ENCODE measurements around the gene PSMA7. TPM values are rescaled to one million over a fixed set of nuclear protein-coding genes. Genes with fewer than 3 reads are reported as not detected.

Gene PSMA7
- total RNA-seq (2014; rRNA removed; shearing (Covaris generic)), result 755 and 774 TPM in 2 replicates

DNA sequence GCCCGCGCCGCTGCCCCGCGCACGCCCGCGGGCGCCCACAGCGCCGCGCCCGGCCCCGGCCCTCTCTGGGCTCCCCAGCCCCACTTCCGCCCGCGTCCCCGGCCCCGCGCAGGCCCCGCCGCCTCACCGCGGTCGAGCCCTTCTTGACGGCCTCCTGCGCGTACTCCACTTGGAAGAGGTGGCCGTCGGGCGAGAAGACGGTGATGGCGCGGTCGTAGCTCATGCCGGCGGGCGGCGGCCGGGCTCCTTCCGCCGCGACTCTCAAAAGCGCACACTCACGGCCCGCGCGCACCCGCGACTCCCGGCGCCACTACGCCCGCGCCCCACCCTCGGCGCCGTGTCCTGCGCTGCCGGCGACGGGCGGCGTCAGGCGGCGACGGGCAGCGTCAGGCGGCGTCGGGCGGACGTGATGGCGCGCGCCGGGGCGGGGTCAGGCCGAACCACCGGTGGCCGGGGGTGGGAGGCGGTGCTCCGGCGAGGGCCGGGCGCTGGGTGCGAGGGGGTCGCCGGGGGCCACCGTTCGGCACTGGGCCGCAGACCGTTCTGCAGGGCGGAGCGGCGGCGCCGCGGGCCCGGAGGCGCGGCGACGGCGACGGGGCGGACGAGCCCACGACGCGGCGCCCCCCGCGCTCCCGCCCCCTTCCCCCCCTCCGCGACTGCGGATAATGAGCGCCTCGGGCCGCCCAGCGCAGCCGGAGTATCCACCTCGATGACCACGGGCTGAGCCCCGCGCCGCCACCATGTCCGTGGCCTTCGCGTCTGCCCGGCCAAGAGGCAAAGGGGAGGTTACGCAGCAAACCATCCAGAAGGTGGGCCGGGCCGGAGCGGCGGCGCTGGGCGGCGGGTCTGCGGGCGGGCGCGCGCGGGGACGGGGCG, at the start of gene PSMA7, which contains the start of gene SS18L1:
Gene PSMA7, minus strand, starts transcription at position 314 of the 876 bp plus-strand sequence. Its CDS starts 91 bp downstream, at position 223.
Gene SS18L1, plus strand, starts transcription at position 689 of the 876 bp plus-strand sequence. Its CDS starts 52 bp downstream, at position 741.
- Histone ChIP-seq H3K4me1 (peaks cover 13% of the 10 kb centered on the region), H3K27ac (peak within 1 kb of the TSS; percentile 70)
- peak; percentile 93 to 97 for DNase-seq

GRCh38 chr20:62192635-62193034, 49.4 kb upstream of the PSMA7 start:
- H3K4me3 ChIP-seq, result no peak overlapping the region
- H3K4me1 ChIP-seq, result peaks cover 3% of the 10 kb centered on the region; the same call in 1 of the 2 replicates
- H3K9me3 ChIP-seq (replicated peaks), result no peaks in the 10 kb centered on the region
- H3K27ac ChIP-seq, result no peak overlapping the region
- DNase-seq, result no peak
- peaks cover 38% of the 10 kb centered on the region for H3K36me3 ChIP-seq
- no peaks in the 10 kb centered on the region for H3K27me3 ChIP-seq

More for the DNA sequence above, at the start of gene PSMA7, which contains the start of gene SS18L1:
- Histone ChIP-seq H3K9me3 (replicated peaks) (no peaks in the 10 kb centered on the region), H3K27me3 (no peaks in the 10 kb centered on the region), H3K4me3 (peak within 1 kb of the TSS; percentile 99), H3K36me3 (peaks cover 39% of the 10 kb centered on the region)

DNA sequence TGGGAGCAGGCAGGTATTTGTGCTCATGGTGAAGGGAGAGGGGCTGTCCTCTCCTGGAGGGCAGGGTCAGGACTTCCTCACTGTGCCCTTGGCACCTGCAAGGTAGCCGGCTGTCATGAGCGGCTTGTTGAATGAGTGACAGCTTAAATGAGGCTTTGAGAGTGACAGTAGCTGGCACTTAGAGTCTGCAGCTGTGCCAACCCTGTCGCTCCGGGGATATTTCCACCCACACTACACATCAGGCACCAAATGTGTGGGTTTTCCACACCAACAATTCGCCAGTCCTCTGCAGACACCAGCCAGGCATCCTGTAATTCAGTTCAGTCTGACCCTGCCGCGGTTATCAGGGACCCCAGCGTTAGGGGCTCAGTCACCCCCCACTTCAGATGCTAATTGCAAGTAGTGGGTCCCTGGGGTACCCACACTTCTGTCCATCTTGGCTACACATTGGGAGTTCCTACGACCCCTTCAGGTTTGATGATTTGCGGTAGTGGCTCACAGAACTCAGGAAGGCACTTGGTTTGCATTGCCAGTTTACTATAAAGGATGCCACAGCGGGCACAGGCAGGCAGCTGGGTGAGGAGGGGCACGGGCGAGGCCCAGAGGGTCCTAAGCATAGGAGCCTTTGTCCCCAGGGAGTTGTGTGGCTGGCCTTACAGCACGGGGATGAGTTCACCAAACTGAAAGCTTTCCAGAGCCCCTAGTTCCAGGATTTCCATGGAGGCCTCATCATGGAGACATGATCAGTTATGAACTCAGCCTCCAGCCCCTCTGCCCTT, 48.8 kb upstream of the PSMA7 start:
- Histone ChIP-seq H3K4me1 (peaks cover 3% of the 10 kb centered on the region; the same call in 1 of the 2 replicates), H3K36me3 (peaks cover 33% of the 10 kb centered on the region)
- DNase-seq, result no peak

DNA sequence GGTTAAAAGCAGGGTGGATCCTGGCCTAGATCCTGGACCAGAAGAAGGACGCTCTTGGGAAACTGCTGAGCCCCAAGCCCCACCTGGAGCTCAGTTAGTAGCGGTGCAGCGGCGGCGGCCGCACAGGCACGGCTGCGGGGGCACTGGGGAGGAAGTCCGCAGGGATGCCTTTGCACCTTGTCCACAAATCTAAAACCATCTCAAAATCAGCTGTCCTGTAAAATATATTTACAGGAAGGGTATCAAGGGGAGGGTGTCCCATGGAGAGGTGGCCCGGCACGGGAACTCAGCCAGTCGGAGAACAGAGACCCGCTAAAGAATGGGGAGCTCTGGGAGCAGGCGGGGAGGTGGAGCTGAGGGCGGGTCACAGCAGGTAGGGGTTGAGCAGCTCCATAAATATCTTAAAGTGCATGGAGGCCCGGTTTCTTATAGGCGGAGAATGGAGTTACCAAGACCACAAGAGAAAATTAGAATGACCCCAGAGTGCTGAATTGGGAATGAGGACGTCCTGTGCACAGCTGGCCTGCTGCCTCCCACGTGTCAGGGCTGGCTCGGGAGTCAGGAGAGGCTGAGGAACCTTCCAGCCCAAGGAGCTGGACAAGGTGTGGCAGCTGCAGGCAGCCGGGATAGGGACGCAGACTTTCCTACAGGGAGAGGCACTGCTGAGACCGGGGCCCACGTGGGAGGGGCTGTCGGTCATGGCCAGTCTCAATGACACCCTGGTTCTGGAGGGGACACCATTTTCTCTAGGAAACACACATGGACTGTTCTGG, 47.6 kb upstream of the PSMA7 start:
- H3K27ac ChIP-seq, result no peak overlapping the region
- H3K36me3 ChIP-seq, result peaks cover 22% of the 10 kb centered on the region
- no peak for DNase-seq
- H3K27me3 ChIP-seq, result no peaks in the 10 kb centered on the region
- H3K4me3 ChIP-seq, result no peak overlapping the region
- H3K9me3 ChIP-seq (replicated peaks), result no peaks in the 10 kb centered on the region
- peaks cover 3% of the 10 kb centered on the region; the same call in 1 of the 2 replicates for H3K4me1 ChIP-seq

More for the DNA sequence above, 48.8 kb upstream of the PSMA7 start:
- Histone ChIP-seq H3K9me3 (replicated peaks) (no peaks in the 10 kb centered on the region), H3K27ac (no peak overlapping the region), H3K4me3 (no peak overlapping the region), H3K27me3 (no peaks in the 10 kb centered on the region)

- Histone ChIP-seq H3K9me3 (replicated peaks) (no peaks in the 10 kb centered on the region), H3K27ac (no peak overlapping the region), H3K4me3 (no peak overlapping the region), H3K27me3 (no peaks in the 10 kb centered on the region), H3K4me1 (peaks cover 9% of the 10 kb centered on the region), H3K36me3 (peaks cover 22% of the 10 kb centered on the region)
- no peak for DNase-seq
Observed at GRCh38 chr20:62186887-62187866, 44.0 kb upstream of the PSMA7 start.

DNA sequence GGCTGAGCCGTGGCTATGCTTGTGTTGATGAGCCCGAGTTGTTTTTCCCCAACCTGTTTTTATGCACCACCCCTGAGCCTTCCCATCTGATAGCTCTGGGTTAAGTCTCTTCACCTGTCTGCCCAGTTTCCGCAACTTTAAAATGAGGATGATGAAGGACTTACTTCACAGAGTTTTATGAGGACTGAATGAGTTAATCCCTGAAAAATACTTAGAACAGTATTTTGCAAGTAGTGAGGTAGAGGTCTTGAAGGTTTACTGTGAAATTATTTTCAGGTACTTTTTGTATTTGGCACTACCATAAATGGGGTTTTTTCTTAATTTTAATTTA, 42.9 kb upstream of the PSMA7 start:
- peaks cover 19% of the 10 kb centered on the region for H3K4me1 ChIP-seq
- H3K27ac ChIP-seq, result no peak overlapping the region
- peaks cover 31% of the 10 kb centered on the region for H3K36me3 ChIP-seq
- H3K27me3 ChIP-seq, result no peaks in the 10 kb centered on the region
- no peak for DNase-seq
- H3K4me3 ChIP-seq, result no peak overlapping the region
- no peaks in the 10 kb centered on the region for H3K9me3 ChIP-seq (replicated peaks)

DNA sequence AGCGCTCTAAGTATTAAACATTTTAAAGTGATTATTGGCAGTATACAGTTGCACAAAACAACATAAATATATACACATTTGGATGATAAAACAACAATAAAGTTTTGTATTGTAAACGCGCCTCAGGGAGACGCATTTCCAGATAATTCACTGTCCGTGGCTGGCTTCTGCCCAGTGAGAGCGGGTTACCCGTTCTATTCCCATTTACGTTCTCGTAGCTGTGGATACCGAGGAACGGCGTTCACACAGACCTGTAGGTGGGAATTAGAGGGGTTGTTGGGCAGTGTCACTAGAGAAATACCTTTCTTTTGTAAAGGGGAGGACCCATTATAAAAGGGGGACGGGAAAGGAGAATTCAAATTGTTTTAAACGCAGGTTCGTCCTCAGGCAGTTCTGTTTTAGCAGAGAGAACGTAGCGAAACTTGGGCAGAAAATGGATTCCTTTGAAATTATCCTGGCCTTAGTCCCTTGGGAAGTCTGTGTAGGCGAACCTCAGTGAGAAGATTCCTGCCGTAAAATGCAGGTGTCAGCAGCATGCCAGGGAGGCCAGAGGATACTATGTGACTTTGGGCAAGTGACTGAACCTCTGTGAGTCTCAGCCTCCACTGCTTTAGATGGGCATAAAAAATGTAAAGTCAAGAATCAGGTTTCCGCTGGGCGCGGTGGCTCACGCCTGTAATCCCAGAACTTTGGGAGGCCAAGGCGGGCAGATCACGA, 40.4 kb upstream of the PSMA7 start:
- Histone ChIP-seq H3K36me3 (peaks cover 30% of the 10 kb centered on the region), H3K27ac (peak overlapping the region; percentile 81), H3K9me3 (replicated peaks) (no peaks in the 10 kb centered on the region), H3K4me1 (peaks cover 15% of the 10 kb centered on the region; the same call in 1 of the 2 replicates), H3K4me3 (peak overlapping the region; percentile 96), H3K27me3 (no peaks in the 10 kb centered on the region)
- no peak for DNase-seq

DNA sequence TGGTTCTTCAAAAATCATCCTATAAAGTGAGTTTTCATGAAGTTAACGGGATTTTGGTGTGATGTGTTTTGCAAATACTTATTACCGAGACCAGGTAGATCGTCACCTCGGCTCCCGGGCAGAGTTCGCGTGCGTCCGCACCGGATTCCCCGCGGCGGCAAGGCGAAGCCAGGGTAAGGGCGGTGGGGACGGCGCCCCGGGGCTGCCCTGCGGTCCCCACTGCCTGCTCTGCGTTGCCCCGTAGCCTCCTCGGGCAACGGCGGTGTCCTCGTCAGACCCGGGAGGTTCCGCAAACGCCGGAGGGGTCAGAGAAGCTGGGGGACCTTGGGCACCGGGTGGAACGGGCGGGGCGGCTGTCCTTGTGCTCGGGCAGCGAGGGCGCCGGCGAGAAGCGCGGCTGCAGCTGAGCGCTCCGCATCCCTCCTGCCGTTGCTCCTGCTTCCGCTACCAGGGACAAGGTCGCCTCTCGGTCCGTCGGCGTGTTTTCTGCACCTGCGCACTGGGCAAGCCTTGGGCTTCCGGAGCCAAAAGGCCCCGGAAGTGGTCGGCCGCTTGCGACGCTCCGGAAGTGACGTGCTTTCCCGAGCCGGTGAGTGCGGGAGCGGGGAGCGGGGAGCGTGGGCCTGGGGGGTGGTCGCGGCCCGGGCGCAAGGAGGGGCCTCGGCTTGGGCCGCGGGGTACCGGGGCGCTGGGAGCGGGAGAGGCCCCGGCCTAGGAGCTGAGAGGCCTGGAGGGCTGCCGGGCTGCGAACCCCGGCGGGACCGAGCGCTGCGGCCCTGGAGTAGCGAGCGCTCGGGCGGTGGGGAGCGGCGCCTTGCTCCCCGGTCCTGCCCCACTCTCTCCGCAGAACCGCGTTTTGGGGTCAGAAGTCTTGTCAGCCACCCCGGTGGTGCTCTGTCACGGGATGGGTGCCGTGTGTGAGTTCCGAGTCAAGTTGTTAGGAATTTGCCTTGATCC, 39.6 kb upstream of the PSMA7 start, which contains the start of gene MTG2:
Gene MTG2, plus strand, starts transcription at position 560 of the 957 bp plus-strand sequence. CDS start 10,393 bp downstream, outside the sequence.
- peaks cover 30% of the 10 kb centered on the region for H3K36me3 ChIP-seq
- no peaks in the 10 kb centered on the region for H3K27me3 ChIP-seq
- H3K4me1 ChIP-seq, result peaks cover 15% of the 10 kb centered on the region; the same call in 1 of the 2 replicates
- peak within 1 kb of the TSS; percentile 81 for H3K27ac ChIP-seq
- no peaks in the 10 kb centered on the region for H3K9me3 ChIP-seq (replicated peaks)
- H3K4me3 ChIP-seq, result peak within 1 kb of the TSS; percentile 96
- DNase-seq, result peak; percentile 100

- Histone ChIP-seq H3K27me3 (no peaks in the 10 kb centered on the region), H3K27ac (no peak overlapping the region), H3K4me3 (peak overlapping the region; percentile 96)
Observed at GRCh38 chr20:62181808-62182207, 38.6 kb upstream of the PSMA7 start.

GRCh38 chr20:62179162-62179504, 35.9 kb upstream of the PSMA7 start:
- H3K9me3 ChIP-seq (replicated peaks), result no peaks in the 10 kb centered on the region

More at GRCh38 chr20:62181808-62182207, 38.6 kb upstream of the PSMA7 start:
- Histone ChIP-seq H3K4me1 (peaks cover 15% of the 10 kb centered on the region; the same call in 1 of the 2 replicates), H3K36me3 (peaks cover 30% of the 10 kb centered on the region), H3K9me3 (replicated peaks) (no peaks in the 10 kb centered on the region)
- DNase-seq, result no peak

DNA sequence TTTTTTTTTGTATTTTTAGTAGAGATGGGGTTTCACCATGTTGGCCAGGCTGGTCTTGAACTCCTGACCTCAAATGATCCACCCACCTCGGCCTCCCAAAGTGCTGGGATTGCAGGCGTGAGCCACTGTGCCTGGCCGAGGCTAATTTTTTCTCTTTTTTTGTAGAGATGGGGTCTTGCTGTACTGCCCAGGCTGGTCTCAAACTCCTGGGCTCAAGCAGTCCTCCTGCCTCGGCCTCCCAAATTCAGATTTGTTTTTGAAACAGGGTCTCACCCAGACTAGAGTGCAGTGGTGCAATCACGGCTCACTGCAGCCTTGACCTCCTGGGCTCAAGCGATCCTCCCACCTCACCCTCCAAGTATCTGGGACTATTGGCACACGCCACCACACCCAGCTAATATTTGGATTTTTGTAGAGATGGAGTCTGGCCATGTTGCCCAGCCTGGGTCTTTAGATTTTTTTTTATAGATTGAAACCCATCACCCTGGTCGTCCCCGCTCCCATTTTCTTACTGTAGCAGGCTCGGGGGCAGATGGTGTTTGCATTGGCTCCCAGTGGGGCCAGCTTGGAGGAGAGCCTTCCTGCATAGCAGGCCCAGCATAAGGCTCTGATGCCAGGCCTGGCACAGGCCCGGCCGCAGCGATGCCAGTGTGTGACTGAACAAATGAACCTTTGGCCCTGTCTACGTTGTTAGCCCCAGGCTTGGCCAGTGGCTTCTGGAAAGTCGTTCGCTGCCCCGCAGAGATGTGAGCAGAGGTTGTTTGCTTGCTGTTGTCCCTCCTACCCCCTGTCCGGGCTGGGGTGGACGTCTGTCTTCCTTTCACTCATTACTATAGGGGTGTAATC, 35.3 kb upstream of the PSMA7 start:
- H3K4me3 ChIP-seq, result no peak overlapping the region
- no peak for DNase-seq

More at GRCh38 chr20:62179162-62179504, 35.9 kb upstream of the PSMA7 start:
- Histone ChIP-seq H3K27ac (no peak overlapping the region), H3K4me1 (peaks cover 15% of the 10 kb centered on the region; the same call in 1 of the 2 replicates), H3K36me3 (peaks cover 49% of the 10 kb centered on the region), H3K4me3 (no peak overlapping the region), H3K27me3 (no peaks in the 10 kb centered on the region)
- no peak for DNase-seq

More for the DNA sequence above, 35.3 kb upstream of the PSMA7 start:
- Histone ChIP-seq H3K27me3 (no peaks in the 10 kb centered on the region), H3K27ac (no peak overlapping the region), H3K36me3 (peaks cover 53% of the 10 kb centered on the region), H3K4me1 (peaks cover 11% of the 10 kb centered on the region; the same call in 1 of the 2 replicates), H3K9me3 (replicated peaks) (no peaks in the 10 kb centered on the region)

All from SJCRH30 (cell line).